Fibroblast of skin of left biceps (primary cell): ENCODE data around the gene RGPD5.
"Not testable (repeated sequence)": the region's sequence is repeated elsewhere in the genome, so short reads cannot be mapped to it uniquely, and the experiment has no call there.

Experiments used
- DNase-seq, 2 experiments: peaks; one replicate each; pipeline ENCODE4 v3.0.0-alpha.2; 2013; ENCODE audit warnings: low read depth in 2 of 2

The RGPD5 gene

DNA sequence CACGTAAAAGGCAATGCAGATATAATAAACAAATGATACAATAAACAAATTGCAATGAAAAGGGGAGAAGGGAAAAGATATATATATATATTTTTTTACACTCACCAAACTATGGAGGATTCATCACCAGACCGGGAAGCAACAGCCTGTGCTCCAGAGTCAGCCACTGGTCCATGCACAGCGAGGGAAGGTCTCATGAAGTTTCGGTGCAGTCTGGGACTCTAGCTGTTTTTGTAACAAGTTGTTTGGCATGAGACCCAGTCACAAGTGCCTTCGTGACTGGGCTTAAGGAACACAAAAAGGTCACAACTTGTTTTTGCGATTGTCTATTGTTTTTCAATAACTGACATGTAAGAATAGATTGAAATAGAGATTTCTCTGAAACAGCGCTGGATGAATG, 99.6 kb downstream of the RGPD5 start:
- DNase-seq = not testable (repeated sequence)

DNA sequence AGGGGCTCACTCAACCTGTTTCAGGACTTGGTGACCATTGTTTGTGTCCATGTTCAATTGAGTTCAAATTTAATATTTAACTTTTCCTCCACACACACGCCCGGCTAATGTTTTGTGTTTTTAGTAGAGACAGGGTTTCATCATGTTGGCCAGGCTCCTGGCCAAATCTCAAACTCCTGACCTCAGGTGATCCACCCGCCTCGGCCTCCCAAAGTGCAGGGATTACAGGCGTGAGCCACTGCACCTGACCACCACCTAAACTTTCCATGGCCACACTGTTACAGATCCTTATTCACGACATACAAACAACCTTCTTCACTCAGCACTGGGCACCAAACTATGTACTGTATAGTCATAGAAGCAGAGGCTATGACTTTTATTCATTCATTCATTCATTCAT, 100.0 kb downstream of the RGPD5 start:
- not testable (repeated sequence) for DNase-seq

DNA sequence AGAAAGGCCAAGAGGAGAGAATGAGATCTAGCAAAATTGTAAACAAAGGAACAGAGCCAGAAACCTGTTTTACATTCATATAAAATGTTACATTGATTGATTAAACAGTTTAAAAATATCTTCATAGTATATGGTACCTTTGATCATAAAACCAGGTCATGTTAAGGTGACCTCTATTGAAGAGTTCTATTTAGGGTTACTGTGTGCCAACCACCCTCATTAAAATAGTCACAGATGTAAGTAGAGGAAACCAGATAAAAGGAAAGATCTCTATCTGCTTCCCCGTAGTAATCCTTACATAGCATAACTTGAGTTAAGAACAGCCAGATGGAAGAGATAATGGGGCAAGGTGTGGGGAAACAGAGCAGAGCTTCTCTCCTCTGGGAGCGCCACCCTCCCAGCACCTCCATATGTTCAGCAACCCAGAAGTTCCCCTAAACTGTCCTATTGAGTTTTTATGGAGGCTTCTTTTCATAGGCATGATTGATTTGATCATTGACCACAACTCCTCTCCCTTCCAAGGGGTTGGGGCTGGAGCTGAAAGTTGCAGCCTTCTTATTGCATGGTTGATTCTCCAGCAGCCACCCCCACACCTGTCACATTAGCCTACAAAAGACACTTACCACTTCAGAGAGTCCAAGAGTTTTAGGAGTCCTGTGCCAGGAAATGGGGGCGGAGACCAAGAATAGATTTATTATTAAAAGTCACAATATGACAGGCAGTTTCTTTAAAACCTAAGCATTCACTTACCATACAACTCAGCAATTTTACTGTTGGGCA, 101.2 kb downstream of the RGPD5 start:
- DNase-seq = not testable (repeated sequence)

DNA sequence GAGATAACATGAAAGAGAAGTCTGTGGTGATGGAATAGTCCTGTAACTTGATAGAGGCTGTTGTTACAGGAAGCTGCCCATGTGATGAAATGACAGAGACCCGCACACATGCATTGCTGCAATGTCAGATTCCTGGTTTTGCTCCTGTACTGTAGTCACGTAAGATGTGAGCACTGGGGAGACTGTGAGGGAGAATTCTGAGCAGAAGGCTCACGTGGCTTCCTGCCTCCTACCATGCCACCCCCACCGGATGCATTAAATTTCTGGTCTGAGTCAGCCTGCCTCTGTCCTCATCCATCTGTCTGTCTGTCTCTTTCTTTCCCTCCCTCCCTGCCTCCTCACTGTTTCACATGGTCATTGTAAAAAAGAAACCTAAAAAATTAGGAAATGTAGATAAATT, 102.1 kb downstream of the RGPD5 start:
- DNase-seq = not testable (repeated sequence)

DNA sequence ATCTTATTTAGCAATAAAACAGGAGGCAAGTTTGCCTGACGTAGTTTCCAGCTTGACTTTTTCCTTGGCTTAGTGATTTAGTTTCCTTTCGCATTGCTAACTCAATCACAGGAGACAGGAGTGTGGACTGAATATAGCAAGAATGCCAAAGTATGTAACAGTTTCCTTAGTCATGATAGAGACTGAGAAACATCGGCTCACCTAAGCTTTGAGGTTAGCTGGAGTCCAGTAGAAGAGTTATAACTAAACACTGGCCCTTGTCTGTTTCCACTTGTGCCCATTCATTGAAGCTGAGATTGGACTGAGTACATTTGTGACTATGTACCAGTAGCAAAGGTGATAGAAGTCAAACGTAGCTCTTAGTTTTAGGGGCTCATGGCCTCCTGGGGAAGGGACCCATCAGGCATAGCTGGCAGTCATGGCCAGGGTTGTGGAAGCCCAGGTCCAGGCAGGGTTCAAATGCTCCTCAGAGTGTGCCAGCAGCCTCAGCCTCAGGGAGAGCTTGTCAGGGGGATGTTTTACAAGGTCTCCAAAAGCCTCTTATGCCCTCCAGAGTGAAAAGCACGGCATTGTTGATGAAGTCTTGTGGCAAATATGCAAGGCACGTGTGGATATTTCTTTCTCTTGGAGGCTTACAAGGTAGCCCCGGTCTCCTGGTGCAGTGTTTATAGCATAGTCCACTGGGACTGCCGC, 103.8 kb downstream of the RGPD5 start:
- not testable (repeated sequence) for DNase-seq

DNA sequence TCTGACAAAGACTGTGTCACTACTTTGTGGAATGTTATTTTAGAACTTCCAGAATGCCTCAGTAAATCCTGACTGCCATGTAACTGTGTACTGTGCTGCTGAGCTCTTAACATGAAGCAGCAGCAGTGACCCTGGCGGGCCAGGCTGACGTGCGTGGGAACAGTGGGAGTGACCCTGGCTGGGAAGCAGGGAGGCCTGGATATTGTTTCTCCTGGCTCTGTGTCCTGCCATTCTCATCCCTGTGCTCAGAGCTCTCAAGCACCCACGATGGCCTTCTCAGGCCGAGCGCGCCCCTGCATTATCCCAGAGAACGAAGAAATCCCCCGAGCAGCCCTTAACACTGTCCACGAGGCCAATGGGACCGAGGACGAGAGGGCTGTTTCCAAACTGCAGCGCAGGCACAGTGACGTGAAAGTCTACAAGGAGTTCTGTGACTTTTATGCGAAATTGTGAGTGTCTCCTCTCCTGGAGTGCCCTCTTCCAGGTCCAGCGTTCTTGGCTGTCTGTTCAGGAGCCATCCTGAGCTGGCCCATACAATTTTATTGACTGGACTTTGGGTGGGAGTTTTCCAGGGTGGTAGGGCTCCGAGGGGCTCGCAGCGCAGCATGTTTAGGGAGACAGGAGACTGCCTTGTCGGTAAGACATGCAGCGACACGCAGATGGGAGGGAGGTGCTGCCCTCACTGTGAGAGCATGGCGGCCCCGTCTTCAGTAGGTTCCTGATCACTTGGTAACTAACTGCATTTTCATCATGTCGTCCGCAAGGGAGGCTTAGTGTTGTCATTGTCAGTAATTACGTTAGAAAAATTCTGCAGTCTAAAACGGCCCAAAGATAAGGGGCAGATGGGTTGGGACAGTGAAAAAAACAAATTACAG, 104.6 kb downstream of the RGPD5 start, which contains the start of gene LIMS3:
LIMS3 (plus strand) TSS at position 227 of the 875 bp plus-strand sequence; CDS start at position 268, 41 bp downstream.
- DNase-seq = not testable (repeated sequence)

DNA sequence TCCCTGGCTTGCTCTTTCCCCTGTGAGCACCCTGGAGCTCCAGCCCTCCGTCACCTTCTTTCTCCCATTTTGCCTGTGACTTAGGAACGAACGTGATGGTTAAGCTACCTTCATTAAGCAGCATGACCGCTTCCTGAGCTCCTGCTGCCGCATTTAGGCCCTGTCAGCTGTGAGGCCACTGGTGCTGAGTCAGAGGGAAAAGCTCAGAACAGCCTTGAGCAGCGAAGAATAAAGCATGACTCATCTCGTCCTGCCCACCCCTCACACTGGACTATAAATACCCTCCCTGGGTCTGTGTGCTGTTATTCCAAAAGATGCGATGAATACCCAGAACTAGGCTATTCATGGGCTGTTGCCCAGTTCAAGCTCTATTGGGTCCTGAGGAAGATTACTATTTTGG, 111.7 kb downstream of the RGPD5 start:
- not testable (repeated sequence) for DNase-seq
